ENCODE results near the gene WLS. TPM values are rescaled to one million over a fixed set of nuclear protein-coding genes. Genes with fewer than 3 reads are reported as not detected.

WLS gene
- total and polyA plus RNA-seq, 2 experiments from 2014 or later, result 0.87 to 1.2 TPM

- TF ChIP-seq ZNF462 (CRISPR knock-in tag; IDR thresholded peaks at IDR 0.05) (no peak), JUNB (IDR thresholded peaks at IDR 0.05; ENCODE audit: unreplicated experiment) (no peak)
Observed at GRCh38 chr1:68269637-68270430, 37.5 kb upstream of the WLS start (continued).

GRCh38 chr1:68268896-68269483, 36.7 kb upstream of the WLS start:
- Histone ChIP-seq H3K4me3 (no peak overlapping the region), H3K79me2 (replicated peaks; ENCODE audit: insufficient read depth) (no peaks in the 10 kb centered on the region), H3K27ac (ENCODE audit: low read depth) (no peak overlapping the region), H3K4me1 (ENCODE audit: insufficient read depth) (no peaks in the 10 kb centered on the region), H3K27me3 (ENCODE audit: insufficient read depth) (peaks cover 23% of the 10 kb centered on the region), H2AFZ (no peak overlapping the region), H3F3A (replicated peaks; ENCODE audit: low read depth) (no peaks in the 10 kb centered on the region), H3K9me2 (ENCODE audit: insufficient read depth) (no peaks in the 10 kb centered on the region), H3K4me2 (no peak overlapping the region), H3K36me3 (ENCODE audit: insufficient read depth) (no peaks in the 10 kb centered on the region), H4K20me1 (replicated peaks; ENCODE audit: insufficient read depth) (no peaks in the 10 kb centered on the region; the same call in none of the 2 replicates)
- no peaks in the 10 kb centered on the region for H3K36me3 Mint-ChIP-seq (ENCODE audit: low read depth)
- no peak overlapping the region for H3K27ac Mint-ChIP-seq
- ATAC-seq (no peak), DNase-seq (ENCODE audit: low spot score) (no peak)
- no peaks in the 10 kb centered on the region for H3K9me3 Mint-ChIP-seq
- no peaks in the 10 kb centered on the region for H3K4me1 Mint-ChIP-seq
- no peak overlapping the region for H3K4me3 Mint-ChIP-seq
- H3K27me3 Mint-ChIP-seq (ENCODE audit: insufficient read depth, low read depth, poor library complexity), result peaks cover 9% of the 10 kb centered on the region
- TF ChIP-seq ETS1 (IDR thresholded peaks at IDR 0.05) (no peak), CREB1 (CRISPR knock-in tag; IDR thresholded peaks at IDR 0.05; ENCODE audit: low read depth) (no peak), JUNB (IDR thresholded peaks at IDR 0.05; ENCODE audit: unreplicated experiment) (no peak), CTCF (conservative IDR thresholded peaks at IDR 0.05; ENCODE audit: low read depth in 2 of 2) (no peak), EZH2phosphoT487 (IDR thresholded peaks at IDR 0.05; ENCODE audit: unreplicated experiment) (no peak), ZNF331 (CRISPR knock-in tag; IDR thresholded peaks at IDR 0.05; ENCODE audit: low read depth) (no peak), NANOG (IDR thresholded peaks at IDR 0.05; ENCODE audit: borderline replicate concordance) (no peak), REST (IDR thresholded peaks at IDR 0.05; ENCODE audit: unreplicated experiment) (no peak), ZNF114 (CRISPR knock-in tag; IDR thresholded peaks at IDR 0.05) (no peak), STAT1 (IDR thresholded peaks at IDR 0.05; ENCODE audit: unreplicated experiment) (no peak)
